Stimulated activated CD8-positive, alpha-beta memory T cell treated with anti-CD3 and anti-CD28 coated beads, Interleukin-7, amount 100 ng/mL, for 48 hours (primary cell): Measurements from ENCODE around the gene VIPR2.
"Not testable (repeated sequence)": the region's sequence is repeated elsewhere in the genome, so short reads cannot be mapped to it uniquely, and the experiment has no call there.

ENCODE experiments used
- DNase-seq, 2 donors: peaks; one replicate each; pipeline ENCODE4 v3.0.0-alpha.2; 2020; ENCODE audit warnings: low read depth in 1 of 2; ENCODE audit errors: extremely low read depth in 1 of 2

Gene VIPR2

GRCh38 chr7:159105832-159106811, 38.5 kb downstream of the VIPR2 start:
- no peak for DNase-seq

GRCh38 chr7:159105066-159105780, 39.4 kb downstream of the VIPR2 start:
- no peak for DNase-seq

GRCh38 chr7:159104188-159104920, 40.3 kb downstream of the VIPR2 start:
- DNase-seq, result no peak

- DNase-seq, result no peak
Observed at GRCh38 chr7:159103382-159104187, 41.1 kb downstream of the VIPR2 start.

GRCh38 chr7:159102681-159103381, 41.8 kb downstream of the VIPR2 start:
- DNase-seq, result no peak

- DNase-seq, result not testable (repeated sequence)
Observed at GRCh38 chr7:159101661-159102091, 43.0 kb downstream of the VIPR2 start.

GRCh38 chr7:159101083-159101395, 43.6 kb downstream of the VIPR2 start:
- DNase-seq, result not testable (repeated sequence)

GRCh38 chr7:159100281-159101082, 44.2 kb downstream of the VIPR2 start:
- DNase-seq, result not testable (repeated sequence)

GRCh38 chr7:159099711-159100231, 44.9 kb downstream of the VIPR2 start:
- DNase-seq, result no peak

- DNase-seq, result no peak
Observed at GRCh38 chr7:159098811-159099655, 45.6 kb downstream of the VIPR2 start.

- DNase-seq, result no peak
Observed at GRCh38 chr7:159098424-159098786, 46.3 kb downstream of the VIPR2 start.

- no peak for DNase-seq
Observed at GRCh38 chr7:159097661-159098423, 46.8 kb downstream of the VIPR2 start.

GRCh38 chr7:159096736-159097581, 47.7 kb downstream of the VIPR2 start:
- DNase-seq, result no peak

- DNase-seq, result no peak
Observed at GRCh38 chr7:159095979-159096411, 48.7 kb downstream of the VIPR2 start.

GRCh38 chr7:159094919-159095915, 49.5 kb downstream of the VIPR2 start:
- DNase-seq, result no peak
